Measurements from ENCODE around the gene NOL3.

DNA sequence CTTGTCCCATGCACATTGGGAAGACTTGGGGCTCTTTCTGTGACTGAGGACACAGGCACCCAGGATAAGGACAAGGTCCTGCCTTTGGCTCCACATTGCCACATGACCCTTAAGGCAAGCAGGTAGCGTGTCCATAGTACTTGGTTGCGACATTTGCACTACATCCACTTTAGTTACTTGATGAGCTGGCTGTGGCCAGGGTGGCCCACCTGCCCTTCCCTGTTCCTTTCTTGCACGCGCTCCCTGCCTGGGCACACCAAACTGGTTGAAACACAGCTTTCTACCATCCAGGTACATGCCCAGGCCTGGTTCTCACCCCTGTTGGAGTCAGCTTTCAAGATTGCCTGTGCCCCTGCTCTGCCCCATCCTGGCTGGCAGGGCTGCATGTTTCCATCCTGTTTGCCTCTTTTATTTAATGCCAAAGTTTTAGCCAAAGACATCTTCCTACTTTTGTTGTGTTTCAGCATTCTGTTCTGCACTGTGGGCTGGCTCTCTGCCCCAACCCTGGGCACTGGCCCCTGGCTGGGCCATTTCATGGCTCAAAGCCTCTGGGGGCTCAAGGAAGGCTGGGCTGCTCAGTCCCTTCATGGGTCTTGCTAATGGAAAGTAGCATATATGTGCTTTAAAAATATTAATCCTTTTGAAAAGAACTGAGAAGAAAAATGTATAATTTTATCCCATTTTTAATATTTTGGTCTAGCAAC is 22.7 kb upstream of the NOL3 start:
- TF ChIP-seq, protein P1, sequence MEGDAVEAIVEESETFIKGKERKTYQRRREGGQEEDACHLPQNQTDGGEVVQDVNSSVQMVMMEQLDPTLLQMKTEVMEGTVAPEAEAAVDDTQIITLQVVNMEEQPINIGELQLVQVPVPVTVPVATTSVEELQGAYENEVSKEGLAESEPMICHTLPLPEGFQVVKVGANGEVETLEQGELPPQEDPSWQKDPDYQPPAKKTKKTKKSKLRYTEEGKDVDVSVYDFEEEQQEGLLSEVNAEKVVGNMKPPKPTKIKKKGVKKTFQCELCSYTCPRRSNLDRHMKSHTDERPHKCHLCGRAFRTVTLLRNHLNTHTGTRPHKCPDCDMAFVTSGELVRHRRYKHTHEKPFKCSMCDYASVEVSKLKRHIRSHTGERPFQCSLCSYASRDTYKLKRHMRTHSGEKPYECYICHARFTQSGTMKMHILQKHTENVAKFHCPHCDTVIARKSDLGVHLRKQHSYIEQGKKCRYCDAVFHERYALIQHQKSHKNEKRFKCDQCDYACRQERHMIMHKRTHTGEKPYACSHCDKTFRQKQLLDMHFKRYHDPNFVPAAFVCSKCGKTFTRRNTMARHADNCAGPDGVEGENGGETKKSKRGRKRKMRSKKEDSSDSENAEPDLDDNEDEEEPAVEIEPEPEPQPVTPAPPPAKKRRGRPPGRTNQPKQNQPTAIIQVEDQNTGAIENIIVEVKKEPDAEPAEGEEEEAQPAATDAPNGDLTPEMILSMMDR (IDR thresholded peaks at IDR 0.05) = no peak
- TF ChIP-seq POLR2AphosphoS5 (IDR thresholded peaks at IDR 0.05) = no peak
- no peak for TF ChIP-seq POLR2A (IDR thresholded peaks at IDR 0.05)
- no peak for TF ChIP-seq EP300 (IDR thresholded peaks at IDR 0.05)
